A673 (cell line): Measurements from ENCODE around the gene PLOD2. TPM values are rescaled to one million over a fixed set of nuclear protein-coding genes. Genes with fewer than 3 reads are reported as not detected.

ENCODE experiments used
- BruUV-seq: library from RNA; stranded (reverse); fragments of 400-500 nt; replicated peaks from 2 replicates; lab custom pipeline; 2021; lab: Mats Ljungman, UMichigan
- CTCF ChIA-PET: fragments of 300-600 bp; sonication (Branson Sonifier 250); formaldehyde crosslinking; loops from one replicate; lab custom pipeline; 2022; ENCODE audit warnings: antibody characterized with exemption; lab: Charles Lee
- POLR2A ChIA-PET: fragments of 300-600 bp; sonication (Branson Sonifier 250); formaldehyde crosslinking; loops from one replicate; lab custom pipeline; 2022; ENCODE audit warnings: antibody characterized with exemption; ENCODE audit not compliant: low non-redundant PET; lab: Charles Lee
- DNase-seq: peaks from one replicate; pipeline ENCODE4 v3.0.0-alpha.2; 2015; ENCODE audit warnings: low spot score
- H3K27ac ChIP-seq: fragments of 200-600 bp; sonication (generic); 2 replicates; pipeline ENCODE4 v1.5.1; 2016; ENCODE audit warnings: mixed run types, low read depth, mild to moderate bottlenecking, mixed read lengths, antibody characterized with exemption, low read length; ENCODE audit not compliant: poor library complexity, severe bottlenecking
- H3K27me3 ChIP-seq: fragments of 200-600 bp; sonication (generic); replicated peaks from 2 replicates; pipeline ENCODE4 v1.6.1; 2017; ENCODE audit warnings: mixed run types, low read depth, mild to moderate bottlenecking, mixed read lengths, antibody characterized with exemption, low read length; ENCODE audit not compliant: insufficient read depth, poor library complexity
- H3K36me3 ChIP-seq: fragments of 200-600 bp; sonication (generic); 2 replicates; pipeline ENCODE4 v1.6.1; 2016; ENCODE audit warnings: mixed run types, mild to moderate bottlenecking, mixed read lengths, antibody characterized with exemption, low read length; ENCODE audit not compliant: insufficient read depth, poor library complexity, severe bottlenecking
- H3K4me1 ChIP-seq: fragments of 200-600 bp; sonication (generic); 2 replicates; pipeline ENCODE4 v1.6.1; 2017; ENCODE audit warnings: mixed run types, mild to moderate bottlenecking, mixed read lengths, antibody characterized with exemption, low read length; ENCODE audit not compliant: insufficient read depth, poor library complexity, severe bottlenecking
- H3K4me3 ChIP-seq: fragments of 200-600 bp; sonication (generic); 2 replicates; pipeline ENCODE4 v1.5.1; 2016; ENCODE audit warnings: low read depth, mixed run types, mild to moderate bottlenecking, mixed read lengths, low read length; ENCODE audit not compliant: poor library complexity, severe bottlenecking
- H3K9me3 ChIP-seq: fragments of 200-600 bp; sonication (generic); 2 replicates; pipeline ENCODE4 v1.6.1; 2016; ENCODE audit warnings: mixed run types, low read depth, mild to moderate bottlenecking, mixed read lengths, antibody characterized with exemption, low read length; ENCODE audit not compliant: poor library complexity, severe bottlenecking
- EZH2 ChIP-seq: fragments of 200-600 bp; sonication (generic); IDR thresholded peaks from 2 replicates; pipeline ENCODE4 v1.6.1; 2017; ENCODE audit warnings: borderline replicate concordance, low read depth, mild to moderate bottlenecking, mixed read lengths, antibody characterized with exemption, low read length; ENCODE audit not compliant: poor library complexity, severe bottlenecking
- intact Hi-C: fragments of 100-400 bp; cut with micrococcal nuclease; formaldehyde crosslinking; loops from one replicate; pipeline ENCODE4 v1.10.0; 2022; ENCODE audit not compliant: unreplicated experiment
- total RNA-seq: library from RNA; stranded (reverse); gene quantifications from 2 replicates; pipeline ENCODE4 v1.2.3, GENCODE V29; 2021
- TF ChIP-seq, protein P1 (sequence below): fragments of 300-800, 200-600 bp; sonication (generic); conservative IDR thresholded peaks from 2 replicates; pipeline ENCODE4 v1.5.1; 2017; ENCODE audit warnings: low read depth, mild to moderate bottlenecking, antibody characterized with exemption, low read length, moderate library complexity, mixed read lengths

The PLOD2 gene
- total RNA-seq, 1 experiment from 2014 or later, result 34.6 TPM

DNA sequence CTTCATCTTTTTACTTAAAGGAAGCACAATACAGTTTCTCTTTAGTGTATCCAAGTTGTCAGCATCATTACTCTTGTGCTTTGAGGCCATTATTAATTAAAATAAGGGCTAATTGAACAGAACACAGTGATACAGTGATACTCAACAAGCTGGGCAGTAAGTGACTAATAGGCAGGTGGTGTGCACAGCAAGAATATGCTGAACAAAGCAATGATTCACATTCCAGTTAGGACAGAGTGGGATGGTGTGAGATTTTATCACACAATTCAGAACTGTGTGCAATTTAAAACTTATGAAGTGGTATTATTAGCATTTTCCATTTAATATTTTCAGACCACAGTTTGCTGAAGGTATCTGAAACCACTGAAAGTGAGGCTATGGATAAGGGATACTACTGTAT lies 116.9 kb downstream of the PLOD2 start:
- Histone ChIP-seq H3K27ac (no peak overlapping the region), H3K4me1 (no peaks in the 10 kb centered on the region), H3K36me3 (no peaks in the 10 kb centered on the region), H3K9me3 (no peaks in the 10 kb centered on the region), H3K27me3 (no peaks in the 10 kb centered on the region), H3K4me3 (no peak overlapping the region)
- ChIA-PET CTCF (no interaction called here), POLR2A (no interaction called here)
- intact Hi-C loops, result no loop called here
- no TSS peak for BruUV-seq
- TF ChIP-seq, protein P1, sequence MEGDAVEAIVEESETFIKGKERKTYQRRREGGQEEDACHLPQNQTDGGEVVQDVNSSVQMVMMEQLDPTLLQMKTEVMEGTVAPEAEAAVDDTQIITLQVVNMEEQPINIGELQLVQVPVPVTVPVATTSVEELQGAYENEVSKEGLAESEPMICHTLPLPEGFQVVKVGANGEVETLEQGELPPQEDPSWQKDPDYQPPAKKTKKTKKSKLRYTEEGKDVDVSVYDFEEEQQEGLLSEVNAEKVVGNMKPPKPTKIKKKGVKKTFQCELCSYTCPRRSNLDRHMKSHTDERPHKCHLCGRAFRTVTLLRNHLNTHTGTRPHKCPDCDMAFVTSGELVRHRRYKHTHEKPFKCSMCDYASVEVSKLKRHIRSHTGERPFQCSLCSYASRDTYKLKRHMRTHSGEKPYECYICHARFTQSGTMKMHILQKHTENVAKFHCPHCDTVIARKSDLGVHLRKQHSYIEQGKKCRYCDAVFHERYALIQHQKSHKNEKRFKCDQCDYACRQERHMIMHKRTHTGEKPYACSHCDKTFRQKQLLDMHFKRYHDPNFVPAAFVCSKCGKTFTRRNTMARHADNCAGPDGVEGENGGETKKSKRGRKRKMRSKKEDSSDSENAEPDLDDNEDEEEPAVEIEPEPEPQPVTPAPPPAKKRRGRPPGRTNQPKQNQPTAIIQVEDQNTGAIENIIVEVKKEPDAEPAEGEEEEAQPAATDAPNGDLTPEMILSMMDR, result no peak
- no peak for DNase-seq

DNA sequence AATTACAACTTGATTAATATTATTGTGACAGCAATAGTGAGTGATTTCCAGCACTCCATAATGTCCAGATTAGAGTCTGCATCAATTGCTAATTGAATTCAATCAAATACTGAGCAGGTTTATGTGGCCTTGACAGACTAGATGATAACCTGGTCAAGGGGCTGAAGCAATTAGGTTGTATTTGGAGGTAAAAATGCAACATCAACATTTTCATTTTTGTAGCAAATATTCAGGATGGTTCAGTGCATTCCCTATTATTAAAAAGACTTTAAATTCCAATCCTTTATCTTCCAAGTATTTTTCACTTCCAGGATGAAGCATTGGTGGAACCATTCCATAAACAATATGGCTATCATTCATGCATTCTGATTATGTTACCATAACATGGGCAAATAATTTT lies 120.4 kb downstream of the PLOD2 start:
- Histone ChIP-seq H3K4me1 (no peaks in the 10 kb centered on the region), H3K36me3 (no peaks in the 10 kb centered on the region), H3K27ac (no peak overlapping the region), H3K9me3 (no peaks in the 10 kb centered on the region), H3K27me3 (no peaks in the 10 kb centered on the region), H3K4me3 (no peak overlapping the region)
- DNase-seq, result no peak
- ChIA-PET POLR2A (no interaction called here), CTCF (no interaction called here)
- TF ChIP-seq EZH2, result no peak
- intact Hi-C loops, result no loop called here
- BruUV-seq, result no TSS peak

DNA sequence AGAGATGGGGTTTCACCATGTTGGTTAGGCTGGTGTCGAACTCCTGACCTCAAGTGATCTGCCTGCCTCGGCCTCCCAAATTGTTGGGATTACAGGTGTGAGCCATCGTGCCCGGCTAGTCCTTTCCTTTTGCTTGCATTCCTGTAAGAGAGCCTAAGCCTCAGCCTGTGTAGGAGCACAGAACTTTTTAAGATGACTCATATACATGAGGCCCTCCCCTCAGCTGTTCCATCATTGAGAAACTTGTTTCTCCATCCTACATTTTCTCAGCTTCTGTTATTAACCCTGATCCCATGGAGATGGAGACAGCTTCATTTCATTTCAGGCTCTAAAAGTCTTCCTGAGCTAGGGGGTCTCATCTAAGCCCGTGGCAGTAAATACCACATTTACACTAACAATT lies 123.3 kb downstream of the PLOD2 start:
- intact Hi-C loops, result no loop called here
- TF ChIP-seq, protein P1, result no peak
- no peak for TF ChIP-seq EZH2
- H3K9me3 ChIP-seq, result no peaks in the 10 kb centered on the region
- H3K4me3 ChIP-seq, result no peak overlapping the region
- POLR2A ChIA-PET, result no interaction called here
- no peaks in the 10 kb centered on the region for H3K27me3 ChIP-seq
- no peak for DNase-seq
- no peak overlapping the region for H3K27ac ChIP-seq
- no peaks in the 10 kb centered on the region for H3K36me3 ChIP-seq
- BruUV-seq, result no TSS peak
- CTCF ChIA-PET, result no interaction called here
- no peaks in the 10 kb centered on the region for H3K4me1 ChIP-seq

DNA sequence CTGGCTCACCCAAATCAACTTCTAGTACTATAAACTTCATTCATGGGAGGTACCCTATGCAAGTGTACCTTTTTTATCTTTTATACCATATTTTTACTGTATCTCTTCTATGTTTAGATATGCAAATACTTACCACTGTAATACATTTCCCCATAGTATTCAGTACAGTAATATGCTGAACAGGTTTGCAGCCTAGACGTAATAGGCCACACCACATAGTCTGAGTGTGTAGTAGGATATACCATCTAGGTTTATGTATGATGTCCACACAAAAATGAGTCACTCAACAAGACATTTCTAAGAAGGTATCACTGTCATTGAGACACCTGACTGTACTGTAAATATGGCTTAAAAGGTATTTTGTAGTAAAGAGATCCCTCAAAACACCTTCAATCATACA lies 124.7 kb downstream of the PLOD2 start:
- H3K27me3 ChIP-seq, result no peaks in the 10 kb centered on the region
- ChIA-PET POLR2A (no interaction called here), CTCF (no interaction called here)
- H3K36me3 ChIP-seq, result no peaks in the 10 kb centered on the region
- TF ChIP-seq, protein P1, result no peak
- TF ChIP-seq EZH2, result no peak
- DNase-seq, result no peak
- H3K4me1 ChIP-seq, result no peaks in the 10 kb centered on the region
- BruUV-seq, result no TSS peak
- intact Hi-C loops, result no loop called here
- H3K4me3 ChIP-seq, result no peak overlapping the region
- no peak overlapping the region for H3K27ac ChIP-seq
- no peaks in the 10 kb centered on the region for H3K9me3 ChIP-seq
